ENCODE data around the gene MAP3K19. TPM values are rescaled to one million over a fixed set of nuclear protein-coding genes. Genes with fewer than 3 reads are reported as not detected.

Gene MAP3K19
- total and polyA plus RNA-seq, 2 experiments from 2014 or later: not detected

- Histone ChIP-seq H3K9me2 (replicated peaks; ENCODE audit: insufficient read depth) (no peaks in the 10 kb centered on the region), H3K27ac (no peak overlapping the region), H2AFZ (no peak overlapping the region), H3K4me1 (ENCODE audit: insufficient read depth) (no peaks in the 10 kb centered on the region), H3K79me2 (peaks cover 31% of the 10 kb centered on the region), H3K36me3 (replicated peaks; ENCODE audit: insufficient read depth, low read depth) (no peaks in the 10 kb centered on the region), H3K4me2 (no peak overlapping the region), H3K9me3 (ENCODE audit: low read depth) (no peaks in the 10 kb centered on the region), H3K4me3 (no peak overlapping the region), H3K27me3 (no peaks in the 10 kb centered on the region), H4K20me1 (ENCODE audit: insufficient read depth, poor library complexity, severe bottlenecking) (peaks cover 3% of the 10 kb centered on the region)
- 76% methylated on average over 1 of the region's 1 CpG for WGBS (ENCODE audit: low lambda C conversion rate, missing lambda C conversion rate)
- TF ChIP-seq EZH2 (IDR thresholded peaks at IDR 0.05; ENCODE audit: borderline replicate concordance) (no peak), CTCF (IDR thresholded peaks at IDR 0.05; ENCODE audit: poor library complexity) (no peak), EZH2phosphoT487 (IDR thresholded peaks at IDR 0.05; ENCODE audit: low read depth, severe bottlenecking, unreplicated experiment) (no peak)
- DNase-seq (ENCODE audit: low spot score): no peak
These were observed 102.3 kb downstream of the MAP3K19 start for GRCh38 chr2:134944975-134945374.

DNA sequence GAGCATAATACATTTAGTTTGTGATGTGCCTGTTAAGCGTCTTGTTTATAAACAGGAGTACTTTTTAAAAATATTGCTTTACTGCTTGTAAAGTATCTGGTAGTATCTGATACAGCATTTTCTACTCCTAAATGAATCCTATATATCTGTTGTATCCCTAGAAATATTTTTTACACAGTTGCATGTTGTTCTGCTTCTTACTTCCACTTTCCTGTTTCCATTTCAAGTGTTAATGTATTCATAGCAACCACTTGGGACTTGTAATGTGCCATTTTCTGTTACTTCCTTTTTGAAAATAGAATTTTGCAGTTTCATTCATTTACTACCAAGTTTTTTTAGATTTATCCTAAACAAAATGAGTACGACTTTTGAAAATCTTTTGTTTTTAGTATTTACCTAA is 103.7 kb downstream of the MAP3K19 start:
- H3K4me1 ChIP-seq (ENCODE audit: insufficient read depth): no peaks in the 10 kb centered on the region
- no peaks in the 10 kb centered on the region for H3K27me3 ChIP-seq
- H3K4me2 ChIP-seq: no peak overlapping the region
- no peak overlapping the region for H3K27ac ChIP-seq
- H4K20me1 ChIP-seq (ENCODE audit: insufficient read depth, poor library complexity, severe bottlenecking): peaks cover 6% of the 10 kb centered on the region
- H3K36me3 ChIP-seq (replicated peaks; ENCODE audit: insufficient read depth, low read depth): no peaks in the 10 kb centered on the region
- DNase-seq (ENCODE audit: low spot score): no peak
- H3K4me3 ChIP-seq: no peak overlapping the region
- no peaks in the 10 kb centered on the region for H3K9me3 ChIP-seq (ENCODE audit: low read depth)
- TF ChIP-seq EZH2phosphoT487 (IDR thresholded peaks at IDR 0.05; ENCODE audit: low read depth, severe bottlenecking, unreplicated experiment) (no peak), EZH2 (IDR thresholded peaks at IDR 0.05; ENCODE audit: borderline replicate concordance) (no peak), CTCF (IDR thresholded peaks at IDR 0.05; ENCODE audit: poor library complexity) (no peak)
- no peak overlapping the region for H2AFZ ChIP-seq
- peaks cover 38% of the 10 kb centered on the region for H3K79me2 ChIP-seq
- H3K9me2 ChIP-seq (replicated peaks; ENCODE audit: insufficient read depth): no peaks in the 10 kb centered on the region
- 95% methylated on average over 2 of the region's 2 CpGs for WGBS (ENCODE audit: low lambda C conversion rate, missing lambda C conversion rate)

- no peak overlapping the region for H2AFZ ChIP-seq
- 85% methylated on average over 4 of the region's 4 CpGs for WGBS (ENCODE audit: low lambda C conversion rate, missing lambda C conversion rate)
- H3K4me2 ChIP-seq: no peak overlapping the region
- no peaks in the 10 kb centered on the region for H3K4me1 ChIP-seq (ENCODE audit: insufficient read depth)
- H3K4me3 ChIP-seq: no peak overlapping the region
- TF ChIP-seq EZH2phosphoT487 (IDR thresholded peaks at IDR 0.05; ENCODE audit: low read depth, severe bottlenecking, unreplicated experiment): no peak
- no peak for TF ChIP-seq CTCF (IDR thresholded peaks at IDR 0.05; ENCODE audit: poor library complexity)
- TF ChIP-seq EZH2 (IDR thresholded peaks at IDR 0.05; ENCODE audit: borderline replicate concordance): no peak
- H3K9me3 ChIP-seq (ENCODE audit: low read depth): no peaks in the 10 kb centered on the region
- H3K27me3 ChIP-seq: no peaks in the 10 kb centered on the region
- H4K20me1 ChIP-seq (ENCODE audit: insufficient read depth, poor library complexity, severe bottlenecking): peaks cover 67% of the 10 kb centered on the region
- H3K79me2 ChIP-seq: peaks cover 93% of the 10 kb centered on the region
- H3K27ac ChIP-seq: no peak overlapping the region
- H3K9me2 ChIP-seq (replicated peaks; ENCODE audit: insufficient read depth): no peaks in the 10 kb centered on the region
- no peaks in the 10 kb centered on the region for H3K36me3 ChIP-seq (replicated peaks; ENCODE audit: insufficient read depth, low read depth)
- no peak for DNase-seq (ENCODE audit: low spot score)
These were observed 110.6 kb downstream of the MAP3K19 start for GRCh38 chr2:134936691-134937090.

DNA sequence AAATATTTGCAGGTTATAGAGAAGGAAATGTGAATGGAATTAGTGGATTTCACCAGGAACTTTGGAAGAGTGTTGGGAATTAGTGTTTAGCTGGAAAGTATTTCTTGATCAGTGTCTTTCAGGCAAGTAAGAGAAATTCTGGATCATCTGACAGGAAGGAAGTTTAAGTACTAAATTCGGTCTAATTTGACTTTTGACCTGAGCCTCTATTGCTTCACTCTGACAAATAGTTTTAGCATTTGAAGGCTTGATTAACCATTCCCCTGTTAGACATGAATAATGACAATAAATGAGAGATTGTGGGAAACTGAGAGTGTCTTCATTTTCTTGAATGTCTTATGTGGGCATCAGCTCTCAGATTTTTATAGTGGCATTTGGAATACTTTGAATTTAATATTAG is 112.6 kb downstream of the MAP3K19 start:
- no peak for DNase-seq (ENCODE audit: low spot score)
- Histone ChIP-seq H3K4me3 (no peak overlapping the region), H3K36me3 (replicated peaks; ENCODE audit: insufficient read depth, low read depth) (no peaks in the 10 kb centered on the region), H3K79me2 (peaks cover 98% of the 10 kb centered on the region), H3K4me1 (ENCODE audit: insufficient read depth) (no peaks in the 10 kb centered on the region), H3K9me3 (ENCODE audit: low read depth) (no peaks in the 10 kb centered on the region), H3K9me2 (replicated peaks; ENCODE audit: insufficient read depth) (no peaks in the 10 kb centered on the region), H3K4me2 (no peak overlapping the region), H2AFZ (no peak overlapping the region), H3K27ac (no peak overlapping the region), H3K27me3 (no peaks in the 10 kb centered on the region), H4K20me1 (ENCODE audit: insufficient read depth, poor library complexity, severe bottlenecking) (peaks cover 88% of the 10 kb centered on the region)
- 64% methylated on average over 1 of the region's 1 CpG for WGBS (ENCODE audit: low lambda C conversion rate, missing lambda C conversion rate)
- no peak for TF ChIP-seq EZH2 (IDR thresholded peaks at IDR 0.05; ENCODE audit: borderline replicate concordance)
- no peak for TF ChIP-seq EZH2phosphoT487 (IDR thresholded peaks at IDR 0.05; ENCODE audit: low read depth, severe bottlenecking, unreplicated experiment)
- no peak for TF ChIP-seq CTCF (IDR thresholded peaks at IDR 0.05; ENCODE audit: poor library complexity)

Measured in hepatocyte (in vitro differentiated cells).